ENCODE measurements around the gene FTSJ1. TPM values are rescaled to one million over a fixed set of nuclear protein-coding genes. Genes with fewer than 3 reads are reported as not detected.
A peak's percentile ranks its signal among the peaks of the same experiment; 100 is the strongest.
"Not testable (repeated sequence)": the region's sequence is repeated elsewhere in the genome, so short reads cannot be mapped to it uniquely, and the experiment has no call there.

FTSJ1 gene
- total and polyA plus RNA-seq, 2 of the 8 experiments (the other 6 are each of a cell fraction or from before 2014, with no cell fraction given): 62.4 to 80.4 TPM

GRCh38 chrX:48429606-48430005, 46.4 kb upstream of the FTSJ1 start:
- H3K14ac ChIP-seq (ENCODE audit: insufficient read length); H2BK20ac ChIP-seq (ENCODE audit: low read length); H4K8ac ChIP-seq (ENCODE audit: extremely low read depth, insufficient read depth, low read length); H3K9me3 ChIP-seq (ENCODE audit: insufficient read depth in 2 of 2, low read depth in 1 of 2, low read length in 1 of 2); POLR2A ChIA-PET (ENCODE audit: partially characterized antibody); H3K9ac ChIP-seq (replicated peaks in 1 of 4; ENCODE audit: extremely low read depth in 1 of 4, low read depth in 3 of 4, low read length in 3 of 4); H4K5ac ChIP-seq (ENCODE audit: insufficient read length, low read depth, low read length); DNase-seq (ENCODE audit: low read depth in 1 of 2, low spot score in 2 of 2); H3K79me1 ChIP-seq (ENCODE audit: low read depth, low read length); H3K27me3 ChIP-seq (replicated peaks in 1 of 4; ENCODE audit: control insufficient read depth in 3 of 4, extremely low read depth in 1 of 4, insufficient read depth in 3 of 4, low read length in 3 of 4); H3K23me2 ChIP-seq (ENCODE audit: low read depth, low read length); H2BK15ac ChIP-seq (ENCODE audit: low read length); H3K23ac ChIP-seq (ENCODE audit: insufficient read length); CTCF ChIA-PET (ENCODE audit: partially characterized antibody); H4K91ac ChIP-seq (replicated peaks; ENCODE audit: insufficient read length, low read length); H2BK5ac ChIP-seq (ENCODE audit: low read depth, low read length); H3K56ac ChIP-seq (replicated peaks; ENCODE audit: insufficient read length, low read depth, low read length); H3K27ac ChIP-seq (ENCODE audit: low read depth, low read length); FAIRE-seq; H3K4me3 ChIP-seq (ENCODE audit: extremely low read depth in 1 of 4, insufficient read depth in 2 of 4, low read depth in 3 of 4, low read length in 4 of 4); H3K18ac ChIP-seq (ENCODE audit: extremely low read depth, low read length); H2AK5ac ChIP-seq (ENCODE audit: low read depth, low read length); H2BK120ac ChIP-seq (replicated peaks; ENCODE audit: low read depth, low read length); H3K4me2 ChIP-seq (ENCODE audit: insufficient read depth in 1 of 2, low read depth in 2 of 2, low read length in 2 of 2); H4K20me1 ChIP-seq (replicated peaks in 1 of 2; ENCODE audit: control insufficient read depth in 1 of 2, insufficient read depth in 2 of 2, low read length in 2 of 2); H2AFZ ChIP-seq (ENCODE audit: low read length); H3K4ac ChIP-seq (replicated peaks; ENCODE audit: insufficient read length, low read depth, low read length); H3K36me3 ChIP-seq (ENCODE audit: control insufficient read depth in 2 of 4, insufficient read depth in 4 of 4, low read length in 3 of 4); H3K79me2 ChIP-seq (ENCODE audit: control insufficient read depth in 1 of 2, insufficient read depth in 2 of 2, low read length in 2 of 2); H3K4me1 ChIP-seq (replicated peaks in 1 of 4; ENCODE audit: control insufficient read depth in 3 of 4, insufficient read depth in 4 of 4, low read length in 3 of 4); H2BK12ac ChIP-seq (ENCODE audit: low read depth, low read length): not testable (repeated sequence)
- TF ChIP-seq MAFK (IDR thresholded peaks at IDR 0.05; ENCODE audit: low read depth, low read length): 0 out of 2 replicates have a peak, but pooled peaks have one; percentile 37
- 92% methylated on average over 5 of the region's 5 CpGs; no CpG with 5 or more reads in 1 of the 2 experiments for WGBS, 2 experiments (ENCODE audit: extremely low coverage in 1 of 2, insufficient coverage in 1 of 2, insufficient read length in 1 of 2, insufficient replicate concordance in 2 of 2, low coverage in 1 of 2, low lambda C conversion rate in 2 of 2, missing lambda C conversion rate in 1 of 2)

GRCh38 chrX:48430166-48430565, 45.8 kb upstream of the FTSJ1 start:
- H3K4me2 ChIP-seq (ENCODE audit: insufficient read depth in 1 of 2, low read depth in 2 of 2, low read length in 2 of 2); H3K56ac ChIP-seq (replicated peaks; ENCODE audit: insufficient read length, low read depth, low read length); POLR2A ChIA-PET (ENCODE audit: partially characterized antibody); H3K79me2 ChIP-seq (ENCODE audit: control insufficient read depth in 1 of 2, insufficient read depth in 2 of 2, low read length in 2 of 2); H3K18ac ChIP-seq (ENCODE audit: extremely low read depth, low read length); H3K9ac ChIP-seq (replicated peaks in 1 of 4; ENCODE audit: extremely low read depth in 1 of 4, low read depth in 3 of 4, low read length in 3 of 4); H4K20me1 ChIP-seq (replicated peaks in 1 of 2; ENCODE audit: control insufficient read depth in 1 of 2, insufficient read depth in 2 of 2, low read length in 2 of 2); H2BK120ac ChIP-seq (replicated peaks; ENCODE audit: low read depth, low read length); H2BK12ac ChIP-seq (ENCODE audit: low read depth, low read length); H4K91ac ChIP-seq (replicated peaks; ENCODE audit: insufficient read length, low read length); H3K4ac ChIP-seq (replicated peaks; ENCODE audit: insufficient read length, low read depth, low read length); DNase-seq (ENCODE audit: low read depth in 1 of 2, low spot score in 2 of 2); H3K23ac ChIP-seq (ENCODE audit: insufficient read length); H3K14ac ChIP-seq (ENCODE audit: insufficient read length); FAIRE-seq; H3K4me3 ChIP-seq (ENCODE audit: extremely low read depth in 1 of 4, insufficient read depth in 2 of 4, low read depth in 3 of 4, low read length in 4 of 4); H2BK15ac ChIP-seq (ENCODE audit: low read length); H2BK20ac ChIP-seq (ENCODE audit: low read length); H3K23me2 ChIP-seq (ENCODE audit: low read depth, low read length); H3K79me1 ChIP-seq (ENCODE audit: low read depth, low read length); H3K36me3 ChIP-seq (ENCODE audit: control insufficient read depth in 2 of 4, insufficient read depth in 4 of 4, low read length in 3 of 4); H3K9me3 ChIP-seq (ENCODE audit: insufficient read depth in 2 of 2, low read depth in 1 of 2, low read length in 1 of 2); H3K27ac ChIP-seq (ENCODE audit: low read depth, low read length); H4K8ac ChIP-seq (ENCODE audit: extremely low read depth, insufficient read depth, low read length); CTCF ChIA-PET (ENCODE audit: partially characterized antibody); H4K5ac ChIP-seq (ENCODE audit: insufficient read length, low read depth, low read length); H2AFZ ChIP-seq (ENCODE audit: low read length); H3K27me3 ChIP-seq (replicated peaks in 1 of 4; ENCODE audit: control insufficient read depth in 3 of 4, extremely low read depth in 1 of 4, insufficient read depth in 3 of 4, low read length in 3 of 4); H3K4me1 ChIP-seq (replicated peaks in 1 of 4; ENCODE audit: control insufficient read depth in 3 of 4, insufficient read depth in 4 of 4, low read length in 3 of 4); H2BK5ac ChIP-seq (ENCODE audit: low read depth, low read length); H2AK5ac ChIP-seq (ENCODE audit: low read depth, low read length): not testable (repeated sequence)
- WGBS, 2 experiments (ENCODE audit: extremely low coverage in 1 of 2, insufficient coverage in 1 of 2, insufficient read length in 1 of 2, insufficient replicate concordance in 2 of 2, low coverage in 1 of 2, low lambda C conversion rate in 2 of 2, missing lambda C conversion rate in 1 of 2): 93% methylated on average over 4 of the region's 4 CpGs; no CpG with 5 or more reads in 1 of the 2 experiments

Data from H1 (cell line).